HepG2 (cell line): ENCODE data around the gene TEAD1. TPM values are rescaled to one million over a fixed set of nuclear protein-coding genes. Genes with fewer than 3 reads are reported as not detected.
A peak's percentile ranks its signal among the peaks of the same experiment; 100 is the strongest.

Experiments used
- ARNT2 ChIP-seq: sonication (generic); formaldehyde crosslinking; IDR thresholded peaks from 2 replicates; pipeline ENCODE4 v1.8.0; 2022; ENCODE audit warnings: mild to moderate bottlenecking, low read depth, missing genetic modification reagents, moderate library complexity
- CC2D1A ChIP-seq: sonication (generic); formaldehyde crosslinking; IDR thresholded peaks from 2 replicates; pipeline ENCODE4 v1.8.1; 2023; ENCODE audit warnings: mild to moderate bottlenecking, missing genetic modification reagents
- HMG20A ChIP-seq: IDR thresholded peaks from 2 replicates; pipeline ENCODE4 v1.6.1; 2016; ENCODE audit warnings: borderline replicate concordance
- HNRNPUL1 ChIP-seq: fragments of 200-400 bp; formaldehyde crosslinking; IDR thresholded peaks from 2 replicates; pipeline ENCODE4 v1.6.1; 2017; ENCODE audit warnings: low read depth, mild to moderate bottlenecking, low read length, moderate library complexity
- IRX3 ChIP-seq: sonication (generic); formaldehyde crosslinking; IDR thresholded peaks from 2 replicates; pipeline ENCODE4 v1.8.1; 2023; ENCODE audit warnings: mild to moderate bottlenecking, low read depth, missing genetic modification reagents, borderline replicate concordance
- JUND ChIP-seq: sonication (generic); formaldehyde crosslinking; IDR thresholded peaks from 2 replicates; pipeline ENCODE4 v1.8.0; 2022; ENCODE audit warnings: mild to moderate bottlenecking, missing genetic modification reagents
- MAFF ChIP-seq: IDR thresholded peaks from 2 replicates; pipeline ENCODE4 v1.6.1; 2011; ENCODE audit warnings: low read depth, low read length, improper control_type of control experiment
- MXD3 ChIP-seq: IDR thresholded peaks from 2 replicates; pipeline ENCODE4 v1.6.1; 2016; ENCODE audit warnings: mild to moderate bottlenecking, missing biosample characterization, missing genetic modification reagents
- NPAS2 ChIP-seq: sonication (generic); formaldehyde crosslinking; IDR thresholded peaks from 2 replicates; pipeline ENCODE4 v1.8.0; 2022; ENCODE audit warnings: mild to moderate bottlenecking, missing genetic modification reagents, borderline replicate concordance
- PCBP2 ChIP-seq: fragments of 200-400 bp; formaldehyde crosslinking; optimal IDR thresholded peaks from 2 replicates; pipeline ENCODE3; 2018; ENCODE audit warnings: low read length, low read depth; ENCODE audit not compliant: poor library complexity, severe bottlenecking
- PHF8 ChIP-seq: sonication (generic); formaldehyde crosslinking; IDR thresholded peaks from 2 replicates; pipeline ENCODE4 v1.5.0; 2020; ENCODE audit warnings: missing genetic modification reagents
- PTBP1 ChIP-seq: fragments of 200-400 bp; formaldehyde crosslinking; IDR thresholded peaks from 2 replicates; pipeline ENCODE4 v1.6.1; 2018; ENCODE audit warnings: low read length, low read depth; ENCODE audit not compliant: poor library complexity, severe bottlenecking
- RARG ChIP-seq: sonication (generic); formaldehyde crosslinking; IDR thresholded peaks from 2 replicates; pipeline ENCODE4 v1.4.0; 2020; ENCODE audit warnings: low read depth, mild to moderate bottlenecking, missing genetic modification reagents
- RORA ChIP-seq: sonication (generic); formaldehyde crosslinking; IDR thresholded peaks from 2 replicates; pipeline ENCODE4 v1.5.0; 2020; ENCODE audit warnings: mild to moderate bottlenecking, missing genetic modification reagents, moderate library complexity
- SRSF1 ChIP-seq: fragments of 200-400 bp; formaldehyde crosslinking; optimal IDR thresholded peaks from 2 replicates; pipeline ENCODE3; 2017; ENCODE audit warnings: mild to moderate bottlenecking, low read depth, low read length, moderate library complexity
- SRSF4 ChIP-seq: fragments of 200-400 bp; formaldehyde crosslinking; IDR thresholded peaks from one replicate; pipeline ENCODE4 v1.6.1; 2018; ENCODE audit warnings: mild to moderate bottlenecking, low read depth, low read length, moderate library complexity; ENCODE audit not compliant: poor library complexity, severe bottlenecking
- TEF ChIP-seq: sonication (generic); formaldehyde crosslinking; IDR thresholded peaks from 2 replicates; pipeline ENCODE4 v1.5.0; 2020; ENCODE audit warnings: missing genetic modification reagents
- ZFP36L1 ChIP-seq: sonication (generic); formaldehyde crosslinking; IDR thresholded peaks from 2 replicates; pipeline ENCODE4 v1.8.0; 2022; ENCODE audit warnings: mild to moderate bottlenecking, missing genetic modification reagents, moderate library complexity
- ZNF30 ChIP-seq: sonication (generic); formaldehyde crosslinking; IDR thresholded peaks from 2 replicates; pipeline ENCODE4 v1.5.0; 2020; ENCODE audit warnings: mild to moderate bottlenecking, missing genetic modification reagents
- ZNF530 ChIP-seq: sonication (generic); formaldehyde crosslinking; IDR thresholded peaks from 2 replicates; pipeline ENCODE4 v1.5.0; 2020; ENCODE audit warnings: low read depth, mild to moderate bottlenecking, missing genetic modification reagents
- ZNF766 ChIP-seq: sonication (generic); formaldehyde crosslinking; IDR thresholded peaks from 2 replicates; pipeline ENCODE4 v1.5.0; 2020; ENCODE audit warnings: missing genetic modification reagents, borderline replicate concordance
- polyA plus RNA-seq, 8 experiments: library from polyadenylated mRNA; depleted of rRNA in 3 of 8; stranded (reverse) in 7 of 8; unstranded in 1 of 8; fragments of >200 nt; fragmentation: Illumina TruSeq in 4 of 8; extraction: Trizol in 4 of 8; gene quantifications; 2 replicates each; pipeline versions ENCODE4 v1.2.1 to v1.2.3, GENCODE V29; 2011 to 2016; ENCODE audit warnings: low read depth in 4 of 8, missing spikeins in 1 of 8, mixed read lengths in 1 of 8; ENCODE audit not compliant: insufficient read depth in 1 of 8
- total RNA-seq, 5 experiments: library from RNA; depleted of rRNA; stranded (reverse); fragments of >200 nt; fragmentation: Illumina TruSeq; extraction: Trizol; gene quantifications; 2 replicates each; pipeline ENCODE4 v1.2.3, GENCODE V29; 2016; ENCODE audit warnings: low read depth in 1 of 5
- TF ChIP-seq, protein P1 (sequence below): sonication (generic); formaldehyde crosslinking; IDR thresholded peaks from 2 replicates; pipeline ENCODE4 v1.5.1; 2020; ENCODE audit warnings: missing genetic modification reagents, mild to moderate bottlenecking, borderline replicate concordance
- TF ChIP-seq, protein P2 (sequence below): sonication (generic); formaldehyde crosslinking; IDR thresholded peaks from 2 replicates; pipeline ENCODE4 v1.8.0; 2022; ENCODE audit warnings: mild to moderate bottlenecking, missing genetic modification reagents, borderline replicate concordance
- TF ChIP-seq, protein P3 (sequence below): fragments of 450-650 bp; IDR thresholded peaks from 2 replicates; pipeline ENCODE4 v1.6.1; 2016

The TEAD1 gene
- total and polyA plus RNA-seq, 2 of the 13 experiments (the other 11 are each of a cell fraction or from before 2014, with no cell fraction given) = 20.1 to 30.5 TPM

GRCh38 chr11:12673924-12674570, at the start of gene TEAD1 (continued):
- 0 out of 2 replicates have a peak, but pooled peaks have one; percentile 40 for TF ChIP-seq MXD3
- TF ChIP-seq CC2D1A (CRISPR knock-in tag) = no peak
- TF ChIP-seq RARG (CRISPR knock-in tag) = no peak
- no peak for TF ChIP-seq ZNF766 (CRISPR knock-in tag)
- no peak for TF ChIP-seq TEF
- TF ChIP-seq MAFF = no peak
- TF ChIP-seq, protein P1, sequence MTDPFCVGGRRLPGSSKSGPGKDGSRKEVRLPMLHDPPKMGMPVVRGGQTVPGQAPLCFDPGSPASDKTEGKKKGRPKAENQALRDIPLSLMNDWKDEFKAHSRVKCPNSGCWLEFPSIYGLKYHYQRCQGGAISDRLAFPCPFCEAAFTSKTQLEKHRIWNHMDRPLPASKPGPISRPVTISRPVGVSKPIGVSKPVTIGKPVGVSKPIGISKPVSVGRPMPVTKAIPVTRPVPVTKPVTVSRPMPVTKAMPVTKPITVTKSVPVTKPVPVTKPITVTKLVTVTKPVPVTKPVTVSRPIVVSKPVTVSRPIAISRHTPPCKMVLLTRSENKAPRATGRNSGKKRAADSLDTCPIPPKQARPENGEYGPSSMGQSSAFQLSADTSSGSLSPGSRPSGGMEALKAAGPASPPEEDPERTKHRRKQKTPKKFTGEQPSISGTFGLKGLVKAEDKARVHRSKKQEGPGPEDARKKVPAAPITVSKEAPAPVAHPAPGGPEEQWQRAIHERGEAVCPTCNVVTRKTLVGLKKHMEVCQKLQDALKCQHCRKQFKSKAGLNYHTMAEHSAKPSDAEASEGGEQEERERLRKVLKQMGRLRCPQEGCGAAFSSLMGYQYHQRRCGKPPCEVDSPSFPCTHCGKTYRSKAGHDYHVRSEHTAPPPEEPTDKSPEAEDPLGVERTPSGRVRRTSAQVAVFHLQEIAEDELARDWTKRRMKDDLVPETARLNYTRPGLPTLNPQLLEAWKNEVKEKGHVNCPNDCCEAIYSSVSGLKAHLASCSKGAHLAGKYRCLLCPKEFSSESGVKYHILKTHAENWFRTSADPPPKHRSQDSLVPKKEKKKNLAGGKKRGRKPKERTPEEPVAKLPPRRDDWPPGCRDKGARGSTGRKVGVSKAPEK (CRISPR knock-in tag) = no peak
- TF ChIP-seq ZNF30 (CRISPR knock-in tag) = no peak
- TF ChIP-seq PTBP1 = no peak
- TF ChIP-seq, protein P2, sequence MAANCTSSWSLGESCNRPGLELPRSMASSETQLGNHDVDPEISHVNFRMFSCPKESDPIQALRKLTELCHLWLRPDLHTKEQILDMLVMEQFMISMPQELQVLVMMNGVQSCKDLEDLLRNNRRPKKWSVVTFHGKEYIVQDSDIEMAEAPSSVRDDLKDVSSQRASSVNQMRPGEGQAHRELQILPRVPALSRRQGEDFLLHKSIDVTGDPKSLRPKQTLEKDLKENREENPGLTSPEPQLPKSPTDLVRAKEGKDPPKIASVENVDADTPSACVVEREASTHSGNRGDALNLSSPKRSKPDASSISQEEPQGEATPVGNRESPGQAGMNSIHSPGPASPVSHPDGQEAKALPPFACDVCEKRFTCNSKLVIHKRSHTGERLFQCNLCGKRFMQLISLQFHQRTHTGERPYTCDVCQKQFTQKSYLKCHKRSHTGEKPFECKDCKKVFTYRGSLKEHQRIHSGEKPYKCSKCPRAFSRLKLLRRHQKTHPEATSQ (CRISPR knock-in tag) = no peak; the same call in 1 of the 2 replicates
- TF ChIP-seq JUND (CRISPR knock-in tag) = peak; percentile 83
- TF ChIP-seq ARNT2 (CRISPR knock-in tag) = peak; percentile 71; the same call in 1 of the 2 replicates
- TF ChIP-seq RORA (CRISPR knock-in tag) = no peak
- TF ChIP-seq PHF8 (CRISPR knock-in tag) = peak; percentile 63
- TF ChIP-seq HMG20A = no peak
- TF ChIP-seq SRSF1 = no peak
- no peak for TF ChIP-seq PCBP2
- TF ChIP-seq ZFP36L1 (CRISPR knock-in tag) = no peak
- no peak for TF ChIP-seq SRSF4
- no peak for TF ChIP-seq ZNF530 (CRISPR knock-in tag)
- no peak for TF ChIP-seq NPAS2 (CRISPR knock-in tag)
- TF ChIP-seq IRX3 = no peak
- no peak for TF ChIP-seq HNRNPUL1
- TF ChIP-seq, protein P3, sequence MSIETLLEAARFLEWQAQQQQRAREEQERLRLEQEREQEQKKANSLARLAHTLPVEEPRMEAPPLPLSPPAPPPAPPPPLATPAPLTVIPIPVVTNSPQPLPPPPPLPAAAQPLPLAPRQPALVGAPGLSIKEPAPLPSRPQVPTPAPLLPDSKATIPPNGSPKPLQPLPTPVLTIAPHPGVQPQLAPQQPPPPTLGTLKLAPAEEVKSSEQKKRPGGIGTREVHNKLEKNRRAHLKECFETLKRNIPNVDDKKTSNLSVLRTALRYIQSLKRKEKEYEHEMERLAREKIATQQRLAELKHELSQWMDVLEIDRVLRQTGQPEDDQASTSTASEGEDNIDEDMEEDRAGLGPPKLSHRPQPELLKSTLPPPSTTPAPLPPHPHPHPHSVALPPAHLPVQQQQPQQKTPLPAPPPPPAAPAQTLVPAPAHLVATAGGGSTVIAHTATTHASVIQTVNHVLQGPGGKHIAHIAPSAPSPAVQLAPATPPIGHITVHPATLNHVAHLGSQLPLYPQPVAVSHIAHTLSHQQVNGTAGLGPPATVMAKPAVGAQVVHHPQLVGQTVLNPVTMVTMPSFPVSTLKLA = no peak
